HG03432 (cell line): ENCODE data around the gene TENM3.
"Not testable (repeated sequence)": the region's sequence is repeated elsewhere in the genome, so short reads cannot be mapped to it uniquely, and the experiment has no call there.

Source experiments
- ATAC-seq: cut with Tn5 transposase; IDR thresholded peaks from one replicate; pipeline ENCODE4 v1.9.1; 2021; ENCODE audit warnings: mild to moderate bottlenecking, moderate library complexity; ENCODE audit not compliant: unreplicated experiment

Gene TENM3

DNA sequence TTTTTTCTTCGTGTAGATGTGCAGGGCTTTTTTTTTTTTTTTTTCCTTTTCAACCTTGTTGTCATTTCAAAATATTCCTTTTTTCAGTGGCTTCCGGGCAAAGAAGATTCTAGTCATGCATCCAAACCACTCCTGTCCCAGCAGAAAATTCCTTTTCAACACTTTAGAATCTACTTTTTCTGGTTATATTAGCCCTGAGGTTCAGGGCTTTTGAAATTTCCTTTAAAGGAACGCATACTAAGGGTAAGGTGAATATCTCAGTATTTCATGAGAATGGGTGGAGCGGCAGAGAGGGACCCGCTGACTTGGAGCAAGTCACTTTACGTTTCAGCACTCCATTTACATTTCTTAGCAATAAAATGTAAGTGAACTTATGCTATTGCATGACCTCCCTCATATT, 15.6 kb upstream of the TENM3 start:
- no peak for ATAC-seq

DNA sequence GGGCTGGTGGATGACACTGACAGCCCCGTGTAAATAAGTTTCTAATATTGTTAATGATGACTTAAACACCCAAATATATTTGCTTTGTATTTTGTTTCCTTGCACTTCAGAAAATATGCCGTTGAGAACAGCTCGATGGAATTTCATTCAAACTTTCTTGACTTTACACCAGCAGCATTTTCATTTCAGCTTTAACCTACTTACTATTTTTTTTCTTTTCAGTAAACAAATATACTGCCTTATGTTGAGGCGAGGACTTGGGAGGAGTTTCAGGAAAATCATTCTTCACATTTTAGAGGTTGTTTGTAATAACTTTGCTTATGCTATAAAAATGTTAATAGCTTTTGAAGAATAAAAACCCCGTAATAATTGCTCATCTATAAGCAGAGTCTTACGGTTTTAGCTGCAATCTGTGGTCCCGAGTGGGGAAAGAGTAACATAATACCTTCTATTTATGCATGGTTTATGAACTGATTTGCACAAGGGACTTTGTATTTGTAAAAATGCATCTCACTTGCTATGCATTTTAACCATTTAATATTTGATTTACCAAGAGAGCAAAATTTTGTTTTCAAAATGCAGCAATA, 14.1 kb upstream of the TENM3 start:
- no peak for ATAC-seq

DNA sequence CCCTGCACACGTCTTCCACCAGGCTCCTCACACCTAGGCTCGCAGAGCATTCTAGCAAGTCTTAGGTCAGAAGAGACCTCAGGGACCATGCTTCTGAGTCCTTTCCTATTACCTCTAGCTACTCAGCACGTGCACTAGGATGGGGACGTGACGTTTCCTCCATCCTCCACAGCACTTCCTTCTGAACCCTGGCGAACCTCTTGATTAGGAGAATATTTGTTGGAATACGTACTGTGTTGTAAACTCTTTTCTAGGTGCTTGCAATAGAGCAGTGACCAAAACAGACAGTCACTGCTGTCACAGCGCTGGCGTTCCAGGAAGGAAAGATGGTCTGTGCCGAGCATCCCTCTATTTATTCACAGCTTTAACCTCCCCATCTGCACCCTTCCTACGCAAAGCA, 12.9 kb upstream of the TENM3 start:
- no peak for ATAC-seq

DNA sequence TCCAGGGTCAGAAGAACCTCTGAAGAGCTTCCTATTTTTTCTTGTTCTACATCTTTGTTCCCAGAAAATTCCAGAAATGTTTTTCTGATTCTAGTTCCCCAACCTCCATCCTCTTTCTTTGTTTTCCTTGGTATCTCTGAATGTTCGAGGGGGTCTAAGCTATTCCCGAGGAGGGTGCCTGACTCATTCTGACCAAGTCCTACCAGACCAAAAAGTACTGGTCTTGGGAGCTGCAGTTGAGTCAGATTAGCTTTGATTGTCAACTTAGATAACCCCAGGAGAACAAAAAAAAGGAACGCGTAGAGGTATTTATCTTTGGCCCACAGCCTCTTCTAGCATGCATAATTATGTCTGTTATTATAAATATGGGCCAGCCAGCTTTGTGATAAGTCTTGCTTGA, 12.1 kb upstream of the TENM3 start:
- ATAC-seq, result no peak

DNA sequence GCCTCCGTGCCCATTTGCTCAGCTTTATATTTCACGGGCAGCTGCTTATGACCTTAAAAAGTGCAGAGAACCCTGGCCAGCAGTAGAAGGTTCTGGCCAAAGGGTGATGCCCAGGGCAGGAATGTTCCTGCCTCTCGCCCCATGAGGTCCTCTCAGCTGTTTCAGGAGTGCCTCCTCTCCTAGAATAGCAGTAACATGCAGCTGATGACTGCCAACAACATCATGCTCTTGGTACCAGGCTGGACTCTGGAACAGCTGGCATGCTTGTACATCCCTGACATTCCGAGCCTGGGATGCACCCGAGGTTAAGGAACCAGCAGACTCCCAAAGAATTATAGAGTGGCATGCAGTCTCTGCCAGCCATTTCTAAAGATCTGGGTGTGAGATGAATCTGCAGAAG, 11.7 kb upstream of the TENM3 start:
- ATAC-seq, result no peak

DNA sequence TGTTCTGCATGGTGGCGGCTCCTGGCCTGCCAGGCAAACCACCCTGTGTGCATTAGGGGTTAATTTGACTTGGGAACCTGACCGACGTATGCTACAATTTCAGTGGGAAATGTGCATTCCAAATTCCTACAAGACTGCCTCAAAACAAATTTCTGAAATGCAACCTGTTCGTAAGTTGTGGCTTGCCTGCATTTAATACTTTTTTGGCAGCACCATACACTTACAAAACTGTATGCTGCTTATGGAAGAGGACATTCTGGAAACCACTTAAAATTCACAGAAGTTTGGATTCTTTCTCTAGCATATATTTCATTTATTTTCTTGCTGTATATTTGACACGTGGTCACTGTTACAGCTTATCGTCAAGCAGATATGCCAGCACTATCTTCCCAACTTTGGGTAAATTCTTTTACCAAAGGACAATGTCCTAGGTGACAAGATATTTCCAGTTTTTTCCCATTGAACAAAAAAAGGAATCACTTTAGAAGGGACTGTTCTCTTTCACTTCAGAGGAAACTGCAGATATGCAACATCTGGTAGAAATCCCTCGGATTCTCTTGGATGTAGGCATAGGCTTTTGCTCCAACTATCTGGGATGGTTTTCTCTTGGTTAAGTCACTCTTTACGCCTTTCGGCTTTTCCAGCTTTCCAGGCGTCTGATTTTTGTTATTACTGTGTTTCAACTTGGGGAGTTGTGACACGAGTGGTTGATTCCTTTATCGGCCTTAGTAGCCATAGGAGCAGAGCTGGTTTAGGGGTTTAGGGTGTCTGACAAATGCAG, 9.7 kb upstream of the TENM3 start:
- no peak for ATAC-seq

DNA sequence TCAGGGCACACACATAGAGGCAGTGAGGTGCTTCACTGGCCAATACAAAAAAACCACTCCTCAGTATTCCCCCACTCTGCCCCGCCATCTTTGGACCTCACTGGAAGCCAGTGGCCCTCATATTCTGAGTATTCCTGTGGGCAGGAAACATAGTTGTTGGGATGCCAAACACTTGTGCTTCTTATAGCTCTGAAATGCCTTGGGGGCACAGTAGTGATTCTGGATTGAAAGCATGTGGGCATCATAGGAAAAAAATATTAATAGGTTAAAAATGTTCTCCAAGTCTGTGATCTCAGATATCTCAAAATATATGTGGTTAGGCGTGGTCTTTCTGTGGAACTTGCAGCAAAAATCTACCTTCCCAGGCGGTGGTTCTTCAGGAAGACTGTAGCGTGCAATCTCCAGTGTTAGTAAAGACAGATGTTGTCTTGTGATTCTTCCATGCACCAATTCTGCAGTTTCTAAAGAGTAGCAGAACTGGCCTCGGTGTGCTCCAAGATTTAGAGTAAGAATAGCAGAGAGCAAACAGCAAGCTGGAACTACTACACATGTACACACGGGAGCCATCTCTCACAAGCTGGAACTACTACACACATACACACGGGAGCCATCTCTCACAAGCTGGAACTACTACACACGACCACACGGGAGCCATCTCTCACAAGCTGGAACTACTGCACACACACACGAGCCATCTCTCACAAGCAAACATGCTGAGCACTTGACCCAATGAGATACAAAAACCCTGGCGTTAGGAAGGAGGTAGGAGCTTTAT, 8.0 kb upstream of the TENM3 start:
- ATAC-seq, result no peak

DNA sequence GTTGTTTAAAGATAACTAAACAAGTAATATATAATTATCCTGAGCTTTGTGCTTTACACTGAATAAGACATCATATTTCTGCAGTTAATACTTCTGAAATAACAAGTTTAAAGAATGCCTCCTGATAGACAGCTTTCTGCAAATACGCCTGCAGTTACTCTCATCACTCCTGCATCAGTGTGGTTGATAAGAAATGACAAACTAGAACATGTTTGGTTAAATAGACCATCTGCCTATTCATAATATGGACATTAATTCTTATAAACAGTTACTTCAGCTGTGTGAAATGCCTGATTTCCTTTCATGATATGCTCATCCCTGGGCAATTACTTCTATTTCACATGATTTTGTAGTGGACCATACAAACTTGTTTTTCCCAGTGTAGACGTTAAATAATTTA, 7.0 kb upstream of the TENM3 start:
- no peak for ATAC-seq

DNA sequence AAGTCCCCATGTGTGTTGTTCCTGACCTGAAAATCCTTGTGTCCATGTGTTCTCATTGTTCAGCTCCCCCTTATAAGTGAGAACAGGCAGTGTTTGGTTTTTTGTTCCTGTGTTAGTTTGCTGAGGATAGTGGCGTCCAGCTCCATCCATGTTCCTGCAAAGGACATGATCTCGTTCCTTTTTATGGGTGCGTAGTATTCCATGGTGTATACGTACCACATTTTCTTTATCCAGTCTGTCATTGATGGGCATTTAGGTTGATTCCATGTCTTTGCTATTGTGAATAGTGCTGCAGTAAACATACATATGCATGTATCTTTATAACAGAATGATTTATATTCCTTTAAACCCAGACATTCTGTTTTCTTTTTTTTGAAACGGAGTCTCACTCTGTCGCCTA, 6.2 kb upstream of the TENM3 start:
- not testable (repeated sequence) for ATAC-seq

DNA sequence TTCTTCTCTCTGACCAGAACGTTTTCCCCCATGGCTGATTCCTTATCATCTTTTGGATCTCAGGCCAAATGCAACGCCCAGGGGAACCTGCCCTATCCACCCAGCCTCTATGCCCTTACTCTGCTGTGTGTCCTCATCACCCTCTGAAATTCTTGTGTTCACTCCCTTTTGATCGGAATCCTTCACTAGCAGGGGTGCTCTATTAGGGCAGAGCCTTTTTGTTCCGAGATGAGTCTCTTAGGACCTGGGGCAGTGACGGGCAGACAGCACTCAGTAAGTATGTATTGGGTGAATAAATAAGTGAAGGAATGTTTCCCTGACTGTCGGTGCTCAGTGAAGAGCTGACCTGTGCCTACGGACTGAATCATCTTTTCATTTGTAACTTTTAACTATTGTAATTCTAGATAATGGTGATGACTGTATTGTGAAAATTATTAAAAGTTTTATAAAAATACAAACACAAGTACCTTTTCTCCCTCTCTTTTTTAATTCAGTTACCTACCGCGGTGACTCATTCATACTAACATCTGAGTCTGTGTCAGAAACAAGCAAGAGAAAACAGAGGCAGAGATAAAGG, 4.8 kb upstream of the TENM3 start:
- no peak for ATAC-seq

DNA sequence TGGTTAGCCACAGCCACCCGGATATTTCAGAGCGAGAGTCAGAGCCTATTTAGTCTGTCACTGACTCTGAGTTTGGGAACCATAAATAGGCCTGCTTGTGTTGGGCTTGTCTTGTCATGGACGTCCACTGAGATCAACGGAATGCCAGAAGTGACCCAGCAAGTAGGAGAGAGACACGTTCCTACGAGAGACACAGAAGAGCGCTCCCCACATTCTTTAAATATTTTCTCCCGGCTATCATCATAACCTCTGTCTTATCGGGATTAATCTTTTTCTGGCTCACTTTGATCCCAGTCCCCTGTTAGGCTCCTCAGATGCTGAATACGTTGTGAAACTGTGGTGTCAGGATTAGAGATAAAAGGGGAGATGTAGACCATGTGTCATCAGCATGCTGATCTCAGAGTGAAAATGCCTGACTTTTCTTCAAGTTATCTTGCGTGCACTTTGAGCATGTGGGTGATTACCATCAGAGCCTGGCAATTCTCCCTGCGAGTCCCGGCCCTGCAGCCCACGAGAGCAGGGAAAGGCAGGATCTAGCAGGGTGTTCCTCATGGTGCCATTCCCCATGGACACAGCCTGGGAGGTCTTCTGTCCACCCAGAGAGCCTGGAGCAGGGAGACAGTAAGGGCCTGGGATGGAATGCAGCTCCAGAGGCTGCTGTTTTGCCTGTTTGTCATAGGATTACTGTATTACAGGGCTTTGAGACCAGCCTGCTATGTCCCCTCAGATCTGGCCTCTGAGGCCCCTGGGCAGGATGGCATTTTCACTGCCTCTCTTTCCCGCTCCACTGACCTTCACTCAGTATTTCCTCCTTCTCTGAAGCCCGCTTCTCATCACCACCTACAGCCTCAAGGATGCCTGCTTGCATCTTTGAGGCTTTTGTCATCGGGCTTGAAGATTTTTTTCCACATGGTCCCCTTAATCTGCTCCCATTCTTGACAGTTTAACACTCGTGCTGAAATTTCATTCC, 2.8 kb upstream of the TENM3 start:
- no peak for ATAC-seq

DNA sequence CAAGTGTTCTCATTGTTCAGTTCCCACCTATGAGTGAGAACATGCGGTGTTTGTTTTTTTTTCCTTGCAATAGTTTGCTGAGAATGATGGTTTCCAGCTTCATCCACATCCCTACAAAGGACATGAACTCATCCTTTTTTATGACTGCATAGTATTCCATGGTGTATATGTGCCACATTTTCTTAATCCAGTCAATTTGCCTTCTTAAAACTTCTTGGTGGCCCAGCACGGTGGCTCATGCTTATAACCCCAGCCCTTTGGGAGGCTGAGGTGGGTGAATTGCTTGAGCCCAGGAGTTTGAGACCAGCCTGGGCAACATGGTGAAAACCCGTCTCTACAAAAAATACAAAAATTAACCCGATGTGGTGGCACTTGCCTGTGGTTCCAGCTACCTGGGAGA, 942 bp upstream of the TENM3 start:
- ATAC-seq, result not testable (repeated sequence)

DNA sequence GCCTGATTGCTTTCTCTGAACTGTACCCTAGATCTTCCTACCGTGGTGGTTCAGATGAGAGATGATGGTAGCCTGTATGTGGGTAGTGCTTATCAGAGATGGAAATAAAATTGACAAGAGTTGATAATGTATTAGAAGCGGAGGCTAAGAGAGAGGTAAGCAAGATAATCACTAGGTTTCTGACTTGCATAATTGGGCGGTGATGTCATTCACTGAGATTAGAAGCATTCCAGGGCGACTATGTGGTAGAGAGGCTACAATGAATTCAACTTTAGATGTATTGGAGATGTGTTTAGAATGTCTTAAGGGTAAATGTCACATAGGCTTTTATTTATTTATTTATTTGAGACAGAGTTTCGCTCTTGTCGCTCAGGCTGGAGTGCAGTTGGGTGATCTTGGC, 415 bp upstream of the TENM3 start:
- no peak for ATAC-seq

DNA sequence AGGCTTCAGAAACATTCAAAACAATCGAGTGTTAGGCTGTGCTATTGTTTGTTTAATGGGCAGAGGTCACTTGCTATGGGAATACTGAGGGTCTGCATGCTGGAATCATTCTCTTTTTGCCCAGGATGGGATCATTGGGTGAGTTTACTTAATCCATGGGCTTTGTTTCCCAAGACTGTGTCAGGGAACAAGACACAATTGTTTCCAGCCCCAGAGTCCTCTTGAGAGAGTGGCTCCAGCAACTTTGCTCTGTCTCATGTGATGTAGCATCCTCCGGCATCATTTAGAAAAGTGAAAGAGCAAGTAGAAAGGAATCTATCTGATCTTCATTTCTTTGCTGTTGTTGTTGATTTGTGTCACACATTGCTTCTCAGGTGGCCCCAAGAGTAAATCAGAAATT, 1.8 kb downstream of the TENM3 start:
- ATAC-seq, result no peak

DNA sequence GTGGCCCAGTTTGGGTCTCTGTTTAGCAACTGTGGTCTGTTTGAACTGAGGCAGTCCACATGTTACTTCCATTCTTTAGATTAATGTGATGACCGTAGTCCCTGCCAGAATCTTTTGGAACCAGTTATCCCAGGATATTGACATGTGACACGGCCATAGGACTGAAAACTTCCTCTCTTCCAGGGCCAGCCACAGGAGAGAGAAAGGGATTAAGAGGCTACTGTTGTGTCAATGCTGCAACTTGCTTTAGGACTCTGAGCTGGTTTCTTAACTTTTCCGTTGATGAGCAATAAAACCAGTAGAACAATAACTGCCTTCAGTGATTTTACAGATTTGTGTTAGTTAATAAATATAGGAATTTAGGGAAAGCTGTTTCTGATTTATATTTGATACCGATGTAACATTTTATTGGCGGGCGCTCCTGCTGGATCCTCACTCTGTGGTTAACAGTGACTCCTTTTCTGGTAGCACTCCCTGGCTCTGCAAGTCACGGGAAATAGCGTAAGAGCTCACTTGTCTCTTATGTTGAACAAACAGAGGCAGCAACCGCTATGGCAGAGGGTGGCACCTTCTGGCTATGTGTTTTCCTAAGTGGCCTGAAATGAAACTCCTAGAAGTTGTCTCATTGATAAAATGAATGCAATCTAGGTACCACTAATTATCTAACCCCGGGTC, 2.5 kb downstream of the TENM3 start:
- ATAC-seq, result no peak

DNA sequence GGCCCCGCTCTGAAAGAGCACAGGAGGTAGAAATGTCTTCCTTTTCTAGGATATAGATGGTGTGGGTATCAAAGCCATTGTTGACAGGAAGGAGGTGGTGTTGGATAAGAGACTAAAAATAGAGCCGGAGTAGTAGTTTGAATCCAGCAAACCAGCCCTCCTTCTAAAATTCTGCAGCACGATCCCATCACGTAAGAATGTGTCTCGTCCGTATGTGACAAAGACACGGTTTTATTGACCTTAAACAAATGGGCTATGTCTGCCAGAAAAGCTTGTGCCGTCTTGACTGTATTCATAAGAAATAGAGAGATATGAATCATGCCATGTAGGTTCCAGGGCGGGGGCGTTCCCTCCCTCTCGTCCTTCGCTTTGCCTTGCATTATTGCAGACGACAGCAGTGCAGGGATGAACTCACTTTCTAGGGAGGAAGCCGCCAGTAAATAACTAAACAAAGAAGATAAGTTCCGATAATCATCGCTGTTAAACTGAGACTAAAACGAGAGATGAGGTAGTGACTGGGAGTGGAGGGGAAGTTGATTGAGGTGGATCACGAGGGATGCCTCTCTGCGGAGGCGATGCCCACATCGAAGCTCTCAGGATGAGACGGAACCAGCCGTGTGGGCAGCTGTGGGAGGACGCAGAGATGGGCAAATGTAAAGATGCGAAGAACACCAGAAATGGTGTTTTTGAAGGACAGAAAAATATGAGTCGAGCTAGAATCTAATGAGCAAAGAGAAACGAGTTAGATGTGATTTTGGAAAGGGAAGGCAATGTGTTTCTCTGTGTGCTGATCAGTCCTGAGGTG, 3.4 kb downstream of the TENM3 start:
- ATAC-seq, result no peak

DNA sequence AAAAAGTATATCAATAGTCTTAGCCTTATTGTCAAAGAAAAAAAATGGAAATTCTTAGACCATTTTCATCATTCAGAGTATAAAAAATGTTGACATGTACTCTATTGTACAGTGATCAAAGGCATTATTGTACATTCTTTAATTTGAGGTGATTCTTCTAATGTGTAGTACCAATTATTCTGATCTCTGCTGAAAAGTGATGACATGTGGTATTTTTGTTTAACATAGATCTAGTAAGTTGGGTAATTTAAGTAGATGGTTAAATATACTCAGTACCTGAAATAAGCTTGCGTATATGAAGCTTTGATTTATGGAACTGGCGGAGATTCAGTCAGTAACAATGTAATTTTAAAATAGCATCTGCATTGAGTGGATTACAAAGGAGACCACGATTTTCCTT, 5.1 kb downstream of the TENM3 start:
- no peak for ATAC-seq

DNA sequence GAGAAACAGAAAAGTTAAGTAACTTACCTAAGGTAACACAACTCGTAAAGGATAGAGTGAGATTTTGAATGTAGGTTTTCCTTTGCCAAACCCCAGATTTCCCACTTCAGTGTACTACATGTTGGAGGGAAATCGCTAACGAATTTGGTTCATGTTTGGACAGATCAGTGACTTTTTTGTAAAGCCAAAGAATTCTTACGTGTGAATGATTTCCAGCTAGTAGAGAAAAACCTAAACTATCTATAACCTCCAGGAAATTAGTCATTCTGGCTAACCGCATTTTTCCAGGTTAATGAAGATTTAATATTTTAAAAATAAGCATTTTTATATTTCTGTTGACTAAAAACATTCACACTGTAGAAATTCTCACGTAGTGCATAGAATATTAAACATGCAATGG, 7.2 kb downstream of the TENM3 start:
- ATAC-seq, result no peak

DNA sequence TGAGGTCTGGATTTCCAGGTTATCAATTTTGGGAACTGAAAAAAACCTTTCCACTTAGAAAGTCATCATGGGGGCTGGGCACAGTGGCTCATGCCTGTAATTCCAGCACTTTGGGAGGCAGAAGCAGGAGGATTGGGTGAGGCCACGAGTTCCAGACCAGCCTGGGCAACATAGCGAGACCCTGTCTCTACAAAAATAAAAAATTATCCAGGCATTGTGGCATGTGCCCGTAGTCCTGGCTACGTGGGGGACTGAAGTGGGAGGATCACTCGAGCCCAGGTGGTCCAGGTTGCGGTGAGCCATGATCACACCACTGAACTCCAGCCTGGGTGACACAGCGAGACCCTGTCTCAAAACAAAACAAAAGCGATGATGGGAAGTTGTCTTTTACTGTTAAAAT, 7.9 kb downstream of the TENM3 start:
- ATAC-seq, result no peak
